Measurements from ENCODE around the gene SLC35F6.

The SLC35F6 gene

DNA sequence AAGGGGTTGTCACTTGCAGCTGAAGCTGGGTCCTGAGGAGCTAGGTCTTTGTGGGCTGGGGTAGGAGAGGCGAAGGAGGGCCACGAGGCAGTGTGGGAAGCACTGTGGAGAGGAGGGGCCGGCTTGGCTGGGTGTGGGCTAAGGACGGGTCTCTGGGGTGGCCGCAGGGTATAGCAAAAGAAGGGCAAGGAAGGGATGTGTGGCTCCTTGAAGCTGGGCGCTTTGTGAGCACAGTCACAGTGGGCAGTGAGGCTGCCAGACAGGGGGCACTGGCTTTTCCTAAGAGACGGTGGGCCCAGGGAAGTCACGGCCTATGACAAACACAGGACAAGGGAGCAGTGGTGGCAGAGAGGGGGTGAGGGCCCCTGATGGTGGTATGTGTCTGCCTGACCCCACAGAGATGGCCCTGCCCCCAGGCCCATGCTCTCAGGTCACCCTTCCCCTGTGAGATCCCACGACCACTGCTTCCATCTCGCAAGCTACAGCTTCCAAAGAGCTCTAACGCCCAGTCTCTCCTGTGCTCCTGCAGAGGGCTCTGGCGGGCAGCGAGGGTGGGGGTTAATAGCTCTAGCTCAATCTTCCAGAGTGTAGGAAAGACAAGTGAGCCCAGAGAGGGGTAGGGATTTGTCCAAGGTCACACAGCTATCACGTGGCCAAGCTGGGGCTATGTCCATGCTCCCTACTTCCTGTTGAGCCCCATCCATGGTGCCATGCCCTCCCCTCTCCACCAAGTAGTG, 39.1 kb upstream of the SLC35F6 start:
- H3K9me3 Mint-ChIP-seq, result no peaks in the 10 kb centered on the region
- H3K27me3 Mint-ChIP-seq, result peaks cover 25% of the 10 kb centered on the region
- H3K36me3 Mint-ChIP-seq (ENCODE audit: low read depth), result no peaks in the 10 kb centered on the region
- no peaks in the 10 kb centered on the region for H3K4me1 Mint-ChIP-seq (ENCODE audit: low read depth)
- intact Hi-C loops (cut with micrococcal nuclease), result no loop called here
- H3K4me3 Mint-ChIP-seq, result no peak overlapping the region
- H3K27ac Mint-ChIP-seq, result no peak overlapping the region

DNA sequence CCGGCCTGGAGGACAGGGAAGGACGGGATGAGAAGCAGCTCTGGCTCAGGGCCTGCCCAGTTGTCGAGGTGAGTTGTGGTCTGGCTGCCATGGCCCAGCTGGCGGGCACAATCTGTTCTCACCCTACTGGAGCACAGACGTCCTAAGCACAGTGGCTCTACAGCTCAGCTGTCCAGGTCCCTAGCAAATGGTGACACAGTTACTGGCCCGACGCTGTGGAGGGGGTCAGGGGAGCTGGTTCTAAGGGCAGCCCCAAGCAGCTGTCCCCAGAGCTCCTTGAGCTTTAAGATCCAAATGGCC, 38.6 kb upstream of the SLC35F6 start:
- intact Hi-C loops (cut with micrococcal nuclease), result no loop called here
- H3K4me3 Mint-ChIP-seq, result no peak overlapping the region
- no peak overlapping the region for H3K27ac Mint-ChIP-seq
- no peaks in the 10 kb centered on the region for H3K9me3 Mint-ChIP-seq
- H3K4me1 Mint-ChIP-seq (ENCODE audit: low read depth), result no peaks in the 10 kb centered on the region
- no peaks in the 10 kb centered on the region for H3K36me3 Mint-ChIP-seq (ENCODE audit: low read depth)
- peaks cover 25% of the 10 kb centered on the region for H3K27me3 Mint-ChIP-seq

DNA sequence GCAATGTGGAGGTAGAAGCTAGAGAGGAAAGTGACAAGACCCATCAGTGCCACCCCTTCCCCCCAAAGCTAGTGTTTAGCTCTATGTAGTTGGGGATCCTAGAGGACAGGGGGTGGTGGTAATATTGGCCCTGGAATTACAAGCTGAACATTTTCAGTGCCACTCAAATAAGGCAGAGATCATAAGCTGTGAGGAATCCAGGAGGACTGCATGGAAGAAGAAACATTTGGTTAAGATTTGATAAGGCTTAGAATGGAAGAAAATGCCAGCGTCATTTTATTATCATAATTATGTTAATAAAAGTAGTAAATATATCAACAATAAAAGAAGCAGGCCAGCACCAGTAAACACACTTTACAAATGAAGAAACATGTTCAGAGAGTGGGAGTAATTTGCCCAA, 37.9 kb upstream of the SLC35F6 start:
- no peaks in the 10 kb centered on the region for H3K4me1 Mint-ChIP-seq (ENCODE audit: low read depth)
- intact Hi-C loops (cut with micrococcal nuclease), result no loop called here
- H3K9me3 Mint-ChIP-seq, result no peaks in the 10 kb centered on the region
- no peak overlapping the region for H3K4me3 Mint-ChIP-seq
- H3K36me3 Mint-ChIP-seq (ENCODE audit: low read depth), result no peaks in the 10 kb centered on the region
- peaks cover 28% of the 10 kb centered on the region for H3K27me3 Mint-ChIP-seq
- H3K27ac Mint-ChIP-seq, result no peak overlapping the region

DNA sequence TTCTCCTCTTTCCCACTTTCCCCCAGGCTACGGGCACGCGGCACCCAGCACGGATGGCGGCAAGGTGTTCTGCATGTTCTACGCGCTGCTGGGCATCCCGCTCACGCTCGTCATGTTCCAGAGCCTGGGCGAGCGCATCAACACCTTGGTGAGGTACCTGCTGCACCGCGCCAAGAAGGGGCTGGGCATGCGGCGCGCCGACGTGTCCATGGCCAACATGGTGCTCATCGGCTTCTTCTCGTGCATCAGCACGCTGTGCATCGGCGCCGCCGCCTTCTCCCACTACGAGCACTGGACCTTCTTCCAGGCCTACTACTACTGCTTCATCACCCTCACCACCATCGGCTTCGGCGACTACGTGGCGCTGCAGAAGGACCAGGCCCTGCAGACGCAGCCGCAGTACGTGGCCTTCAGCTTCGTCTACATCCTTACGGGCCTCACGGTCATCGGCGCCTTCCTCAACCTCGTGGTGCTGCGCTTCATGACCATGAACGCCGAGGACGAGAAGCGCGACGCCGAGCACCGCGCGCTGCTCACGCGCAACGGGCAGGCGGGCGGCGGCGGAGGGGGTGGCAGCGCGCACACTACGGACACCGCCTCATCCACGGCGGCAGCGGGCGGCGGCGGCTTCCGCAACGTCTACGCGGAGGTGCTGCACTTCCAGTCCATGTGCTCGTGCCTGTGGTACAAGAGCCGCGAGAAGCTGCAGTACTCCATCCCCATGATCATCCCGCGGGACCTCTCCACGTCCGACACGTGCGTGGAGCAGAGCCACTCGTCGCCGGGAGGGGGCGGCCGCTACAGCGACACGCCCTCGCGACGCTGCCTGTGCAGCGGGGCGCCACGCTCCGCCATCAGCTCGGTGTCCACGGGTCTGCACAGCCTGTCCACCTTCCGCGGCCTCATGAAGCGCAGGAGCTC, 36.2 kb upstream of the SLC35F6 start:
- H3K4me1 Mint-ChIP-seq (ENCODE audit: low read depth), result no peaks in the 10 kb centered on the region
- intact Hi-C loops (cut with micrococcal nuclease), result no loop called here
- H3K36me3 Mint-ChIP-seq (ENCODE audit: low read depth), result no peaks in the 10 kb centered on the region
- no peak overlapping the region for H3K4me3 Mint-ChIP-seq
- no peak overlapping the region for H3K27ac Mint-ChIP-seq
- H3K9me3 Mint-ChIP-seq, result no peaks in the 10 kb centered on the region
- H3K27me3 Mint-ChIP-seq, result peaks cover 33% of the 10 kb centered on the region

DNA sequence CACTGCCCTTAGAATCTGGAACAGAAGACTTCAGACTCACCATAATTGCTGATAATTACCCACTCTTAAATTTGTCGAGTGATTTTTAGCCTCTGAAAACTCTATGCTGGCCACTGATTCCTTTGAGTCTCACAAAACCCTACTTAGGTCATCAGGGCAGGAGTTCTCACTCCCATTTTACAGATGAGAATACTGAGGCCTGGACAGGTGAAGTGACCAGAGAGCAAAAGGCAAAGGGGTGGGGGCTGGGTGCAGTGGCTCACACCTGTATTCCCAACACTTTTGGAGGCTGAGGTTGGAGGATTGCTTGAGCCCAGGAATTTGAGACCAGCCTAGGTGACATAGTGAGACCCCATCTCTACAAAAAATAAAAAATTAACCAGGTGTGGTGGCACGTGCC, 34.8 kb upstream of the SLC35F6 start:
- no peak overlapping the region for H3K27ac Mint-ChIP-seq
- H3K4me1 Mint-ChIP-seq (ENCODE audit: low read depth), result no peaks in the 10 kb centered on the region

DNA sequence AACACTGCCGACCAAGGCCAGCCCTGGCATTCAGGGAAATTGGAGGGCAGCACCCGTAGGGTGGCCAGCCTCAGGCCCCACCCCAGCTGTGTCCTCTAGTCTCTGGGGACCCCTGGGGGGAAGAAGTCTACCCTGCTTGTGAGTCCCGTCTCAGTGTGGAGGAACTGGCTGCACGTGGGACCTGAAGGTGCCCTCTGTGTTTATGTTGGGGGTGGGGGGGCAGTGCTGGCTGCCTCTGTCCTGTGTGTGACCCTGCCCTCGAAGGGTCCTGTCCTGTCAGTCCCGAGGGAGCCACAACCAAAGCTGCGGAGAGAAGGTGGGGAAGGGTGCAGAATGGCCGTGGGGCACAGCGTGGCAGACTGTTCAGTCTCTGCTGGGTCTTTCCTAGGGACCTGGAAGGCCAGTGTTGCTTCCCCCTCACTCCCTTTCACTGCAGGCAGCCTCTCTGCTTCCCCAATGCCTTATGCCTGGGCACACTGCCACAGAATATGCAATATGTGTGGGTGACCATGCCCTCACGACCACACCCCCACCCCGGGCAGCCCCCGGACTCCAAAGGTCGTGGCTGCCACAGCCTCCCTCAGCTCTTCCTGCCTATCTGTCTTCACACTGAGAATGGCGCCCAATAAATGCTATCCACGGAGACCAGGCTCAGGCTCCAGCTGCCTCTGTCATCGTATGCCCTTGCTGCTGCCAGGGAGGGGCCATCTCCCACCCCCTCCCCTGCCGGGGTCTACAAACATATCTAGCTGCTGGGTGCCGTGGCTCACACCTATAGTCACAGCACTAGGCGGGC, 33.3 kb upstream of the SLC35F6 start:
- Mint-ChIP-seq H3K27me3 (peaks cover 33% of the 10 kb centered on the region), H3K4me1 (ENCODE audit: low read depth) (no peaks in the 10 kb centered on the region), H3K9me3 (no peaks in the 10 kb centered on the region), H3K36me3 (ENCODE audit: low read depth) (no peaks in the 10 kb centered on the region), H3K4me3 (no peak overlapping the region), H3K27ac (no peak overlapping the region)
- intact Hi-C loops (cut with micrococcal nuclease), result no loop called here

More for the DNA sequence above, 34.8 kb upstream of the SLC35F6 start:
- intact Hi-C loops (cut with micrococcal nuclease), result no loop called here
- no peaks in the 10 kb centered on the region for H3K9me3 Mint-ChIP-seq
- no peaks in the 10 kb centered on the region for H3K36me3 Mint-ChIP-seq (ENCODE audit: low read depth)
- H3K4me3 Mint-ChIP-seq, result no peak overlapping the region
- H3K27me3 Mint-ChIP-seq, result peaks cover 33% of the 10 kb centered on the region

DNA sequence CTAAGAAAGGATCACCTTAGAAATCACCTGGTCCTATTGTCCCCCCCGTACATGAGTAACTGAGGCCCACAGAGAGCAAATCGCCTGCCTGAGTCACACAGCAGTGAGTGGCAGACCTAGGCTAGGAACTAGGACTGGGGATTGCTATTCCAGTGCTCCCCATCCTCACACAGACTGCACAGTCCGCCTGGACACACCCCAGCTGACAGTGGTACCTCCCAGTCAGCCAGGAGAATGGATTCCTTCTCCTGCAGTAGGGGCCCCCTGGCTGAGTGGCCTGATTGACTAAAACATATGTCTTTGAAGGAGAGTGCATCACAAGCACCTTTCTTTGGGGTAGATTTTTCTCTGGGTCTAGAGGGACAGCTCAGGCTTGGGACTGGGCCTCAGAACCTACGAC, 32.4 kb upstream of the SLC35F6 start:
- no peaks in the 10 kb centered on the region for H3K36me3 Mint-ChIP-seq (ENCODE audit: low read depth)

DNA sequence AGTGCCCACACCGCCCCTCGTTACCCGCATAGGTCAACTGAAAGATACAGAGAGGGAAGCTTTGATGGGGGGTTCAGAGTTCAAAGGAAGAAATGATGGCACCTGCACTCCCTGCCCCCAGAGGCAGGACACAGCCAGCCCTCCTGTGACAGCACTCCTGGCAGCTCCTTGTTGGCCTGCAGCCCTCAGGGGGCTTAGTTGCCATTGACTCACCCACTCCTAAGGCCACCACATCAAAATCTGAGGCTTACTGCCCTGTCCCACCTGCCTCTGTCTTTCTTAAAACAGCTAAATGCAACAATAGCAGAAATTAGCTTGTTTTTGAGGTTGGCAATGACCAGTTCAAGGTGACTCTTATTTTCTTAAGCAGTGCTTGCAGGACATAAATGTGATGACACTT, 31.6 kb upstream of the SLC35F6 start:
- H3K36me3 Mint-ChIP-seq (ENCODE audit: low read depth), result no peaks in the 10 kb centered on the region
- no peaks in the 10 kb centered on the region for H3K4me1 Mint-ChIP-seq (ENCODE audit: low read depth)
- H3K9me3 Mint-ChIP-seq, result no peaks in the 10 kb centered on the region
- H3K27ac Mint-ChIP-seq, result no peak overlapping the region
- H3K4me3 Mint-ChIP-seq, result no peak overlapping the region
- intact Hi-C loops (cut with micrococcal nuclease), result no loop called here
- H3K27me3 Mint-ChIP-seq, result peaks cover 25% of the 10 kb centered on the region

More for the DNA sequence above, 32.4 kb upstream of the SLC35F6 start:
- intact Hi-C loops (cut with micrococcal nuclease), result no loop called here
- Mint-ChIP-seq H3K9me3 (no peaks in the 10 kb centered on the region), H3K4me3 (no peak overlapping the region), H3K27me3 (peaks cover 29% of the 10 kb centered on the region), H3K4me1 (ENCODE audit: low read depth) (no peaks in the 10 kb centered on the region), H3K27ac (no peak overlapping the region)

DNA sequence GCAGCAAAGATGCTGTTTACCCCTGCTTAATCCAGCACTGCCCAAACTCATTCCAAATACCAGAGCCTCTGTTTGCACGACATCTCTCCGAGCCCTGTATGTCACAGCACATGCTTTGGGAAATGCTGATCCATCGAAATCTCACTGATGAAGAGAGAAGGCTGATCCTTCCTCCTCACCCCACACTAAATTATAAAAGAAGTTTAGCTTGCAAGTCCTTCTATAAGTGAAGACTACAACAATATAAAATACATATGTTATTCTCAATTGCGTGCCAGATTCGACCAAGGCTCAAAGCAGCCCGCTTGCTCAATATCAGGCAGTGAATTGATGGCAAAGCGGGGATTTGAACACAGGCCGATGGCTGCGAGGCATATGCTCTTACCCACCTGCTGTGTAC, 30.7 kb upstream of the SLC35F6 start:
- Mint-ChIP-seq H3K9me3 (no peaks in the 10 kb centered on the region), H3K4me3 (no peak overlapping the region), H3K4me1 (ENCODE audit: low read depth) (no peaks in the 10 kb centered on the region), H3K36me3 (ENCODE audit: low read depth) (no peaks in the 10 kb centered on the region), H3K27ac (no peak overlapping the region), H3K27me3 (peaks cover 17% of the 10 kb centered on the region)
- intact Hi-C loops (cut with micrococcal nuclease), result no loop called here

DNA sequence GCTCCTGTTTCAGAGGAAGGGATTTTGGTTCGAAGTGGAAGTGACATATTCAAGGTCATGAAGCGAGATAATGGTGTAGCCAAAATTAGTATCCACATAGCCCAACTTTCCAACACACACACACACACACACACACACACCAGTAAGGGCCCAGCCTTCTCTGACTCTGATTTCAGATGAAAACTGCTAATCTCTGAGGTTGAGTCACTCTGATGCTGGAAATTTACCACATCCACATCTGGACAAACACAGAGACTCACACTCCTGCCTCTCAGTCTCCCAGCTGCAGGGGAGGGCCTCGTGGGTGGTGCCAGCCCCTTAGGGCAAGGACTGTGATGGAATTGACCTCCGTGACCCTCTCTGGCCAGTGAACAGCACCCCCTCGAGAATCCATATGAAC, 29.0 kb upstream of the SLC35F6 start:
- Mint-ChIP-seq H3K36me3 (ENCODE audit: low read depth) (no peaks in the 10 kb centered on the region), H3K4me1 (ENCODE audit: low read depth) (no peaks in the 10 kb centered on the region), H3K4me3 (no peak overlapping the region), H3K27ac (no peak overlapping the region), H3K27me3 (peaks cover 13% of the 10 kb centered on the region), H3K9me3 (no peaks in the 10 kb centered on the region)
- intact Hi-C loops (cut with micrococcal nuclease), result no loop called here

DNA sequence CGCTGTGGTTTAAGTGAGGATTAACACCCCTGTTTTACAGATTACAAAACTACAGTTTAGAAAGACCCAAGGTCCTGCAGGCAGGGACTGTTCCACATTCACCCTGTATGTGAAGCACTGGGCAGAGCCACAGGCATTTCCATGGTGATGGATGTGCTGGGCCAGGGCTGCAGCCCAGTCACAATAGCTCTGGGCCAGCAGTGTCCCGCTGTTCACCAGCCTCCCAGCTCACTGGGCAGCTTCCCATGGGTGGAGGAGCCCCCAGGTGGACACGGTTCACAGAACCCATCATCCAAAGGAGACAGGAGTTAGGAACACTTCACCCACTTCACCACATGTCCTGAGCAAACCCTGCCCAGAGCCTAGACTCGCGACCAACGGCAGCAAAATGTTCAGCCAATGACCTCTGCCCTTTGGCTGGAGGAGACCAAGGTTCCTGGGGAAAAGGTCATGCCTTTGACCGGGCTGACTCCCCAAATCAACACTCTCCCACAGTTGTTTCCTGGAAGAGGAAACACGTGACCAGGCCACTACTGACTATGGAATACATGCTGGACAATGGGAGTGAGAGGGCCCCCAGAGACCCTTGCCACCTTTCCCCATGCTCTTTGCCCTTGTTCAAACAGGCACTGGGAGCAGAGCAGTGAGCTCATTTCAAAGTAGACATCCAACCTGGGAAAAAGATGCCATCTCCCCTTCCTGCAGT, 28.0 kb upstream of the SLC35F6 start:
- Mint-ChIP-seq H3K4me1 (ENCODE audit: low read depth) (no peaks in the 10 kb centered on the region), H3K27me3 (peaks cover 17% of the 10 kb centered on the region), H3K27ac (no peak overlapping the region), H3K9me3 (no peaks in the 10 kb centered on the region), H3K36me3 (ENCODE audit: low read depth) (no peaks in the 10 kb centered on the region), H3K4me3 (no peak overlapping the region)
- intact Hi-C loops (cut with micrococcal nuclease), result no loop called here

DNA sequence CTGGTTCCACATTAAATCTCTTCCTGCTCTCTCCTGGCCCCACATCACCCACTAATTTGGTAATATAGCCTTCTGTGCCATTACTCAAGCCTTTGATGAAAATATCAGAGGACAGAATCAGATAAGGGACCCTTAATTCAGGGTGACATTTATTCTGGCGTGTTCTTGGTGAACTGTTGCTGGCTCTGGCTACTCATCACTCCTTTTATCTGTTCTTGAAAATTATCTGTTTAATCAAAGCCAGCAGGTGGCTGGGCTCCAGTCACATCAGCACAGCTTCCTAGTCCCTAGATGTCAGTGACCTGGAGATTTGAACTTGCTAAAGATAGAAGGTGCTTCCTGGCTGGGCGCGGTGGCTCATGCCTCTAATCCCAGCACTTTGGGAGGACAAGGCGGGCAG, 26.9 kb upstream of the SLC35F6 start:
- peaks cover 21% of the 10 kb centered on the region for H3K27me3 Mint-ChIP-seq
- no peaks in the 10 kb centered on the region for H3K4me1 Mint-ChIP-seq (ENCODE audit: low read depth)
- H3K9me3 Mint-ChIP-seq, result no peaks in the 10 kb centered on the region
- no peak overlapping the region for H3K4me3 Mint-ChIP-seq
- H3K36me3 Mint-ChIP-seq (ENCODE audit: low read depth), result no peaks in the 10 kb centered on the region
- intact Hi-C loops (cut with micrococcal nuclease), result no loop called here
- H3K27ac Mint-ChIP-seq, result no peak overlapping the region

DNA sequence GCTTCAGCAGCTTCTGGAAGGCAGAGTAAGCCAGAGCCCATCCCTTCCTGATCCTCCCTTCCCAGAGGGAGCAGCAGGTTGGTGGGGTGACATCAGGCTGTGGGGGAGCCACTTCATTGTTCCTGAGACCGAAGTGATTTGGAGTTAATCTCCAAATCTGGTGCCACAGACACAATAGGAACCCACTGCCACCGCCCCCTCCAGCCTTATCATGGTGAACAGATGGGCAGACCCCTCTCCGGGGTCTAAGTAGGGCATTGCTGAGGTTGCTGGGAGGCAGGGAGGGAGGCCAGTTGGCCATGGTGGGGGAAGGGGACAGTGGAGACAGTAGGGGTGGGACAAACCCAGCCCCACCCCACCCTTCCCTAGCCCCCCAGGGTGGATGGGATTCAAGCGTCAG, 25.6 kb upstream of the SLC35F6 start:
- Mint-ChIP-seq H3K9me3 (no peaks in the 10 kb centered on the region), H3K4me1 (ENCODE audit: low read depth) (no peaks in the 10 kb centered on the region), H3K27ac (no peak overlapping the region), H3K27me3 (peaks cover 19% of the 10 kb centered on the region), H3K36me3 (ENCODE audit: low read depth) (no peaks in the 10 kb centered on the region), H3K4me3 (no peak overlapping the region)
- intact Hi-C loops (cut with micrococcal nuclease), result no loop called here

Data from dendritic cell treated with granulocyte-macrophage colony-stimulating factor and Interleukin-4, amounts not matched to agents 40 ng/mL and 50 ng/mL, for 4 days (primary cell).